ENCODE measurements around the gene CLTB. TPM values are rescaled to one million over a fixed set of nuclear protein-coding genes. Genes with fewer than 3 reads are reported as not detected.

Gene CLTB
- total and polyA plus RNA-seq, 2 of the 4 experiments (the other 2 are of a cell fraction), result 87.6 to 99.9 TPM

- TF ChIP-seq MAFK (IDR thresholded peaks at IDR 0.05; ENCODE audit: low read depth, low read length), result no peak
- no peak for TF ChIP-seq SMC3 (IDR thresholded peaks at IDR 0.05; ENCODE audit: low read depth, low read length)
These were observed 22.8 kb upstream of the CLTB start (continued) for GRCh38 chr5:176438959-176439757.

DNA sequence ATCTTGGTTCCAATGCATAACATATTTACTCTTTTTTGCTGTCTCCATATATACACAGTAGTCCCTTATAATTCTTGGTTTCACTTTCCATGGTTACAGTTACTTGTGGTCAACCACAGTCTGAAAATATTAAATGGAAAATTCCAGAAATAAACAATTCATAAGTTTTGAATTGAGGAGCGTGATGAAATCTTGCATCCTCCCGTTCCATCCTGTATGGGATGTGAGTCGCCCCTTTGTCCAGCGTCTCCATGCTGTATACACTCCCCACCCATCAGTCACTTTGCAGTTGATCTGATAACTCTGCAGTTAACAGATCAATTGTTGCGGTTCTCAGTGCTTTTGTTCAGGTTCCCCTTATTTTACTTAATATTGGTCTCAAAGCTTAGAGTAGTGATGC lies 20.3 kb upstream of the CLTB start:
- no peak overlapping the region for H2AK9ac ChIP-seq (replicated peaks; ENCODE audit: low read depth, low read length, poor library complexity)
- H2BK5ac ChIP-seq (ENCODE audit: low read depth, low read length, poor library complexity, severe bottlenecking), result no peak overlapping the region
- WGBS, 2 experiments (ENCODE audit: extremely low coverage in 2 of 2, insufficient read length in 1 of 2), result 11% methylated on average over 3 of the region's 5 CpGs; no CpG with 5 or more reads in 1 of the 2 experiments
- POLR2A ChIA-PET (ENCODE audit: unreplicated experiment), result interaction anchor here (0.7 to 0.8 kb wide), 2 partner anchors 137 to 148 kb away, joined by 3 to 12 read pairs; no protein-coding TSS in a partner anchor
- H3K56ac ChIP-seq (ENCODE audit: extremely low read depth, insufficient read depth, low read length), result no peak overlapping the region
- peak overlapping the region; percentile 29 for H3K4me2 ChIP-seq (ENCODE audit: low read depth, low read length)
- 0 out of 3 replicates have a peak overlapping the region, but pooled peaks have one; percentile 57 for H2BK15ac ChIP-seq (ENCODE audit: low read depth, low read length)
- H3K79me1 ChIP-seq (ENCODE audit: low read depth in 1 of 2, low read length in 2 of 2), result no peaks in the 10 kb centered on the region
- H4K91ac ChIP-seq (ENCODE audit: insufficient read depth, low read depth, low read length), result no peak overlapping the region
- no peaks in the 10 kb centered on the region for H4K20me1 ChIP-seq (ENCODE audit: insufficient read depth, low read length)
- H3K36me3 ChIP-seq (ENCODE audit: control insufficient read depth, insufficient read depth, low read length), result no peaks in the 10 kb centered on the region
- in situ Hi-C loops (cut with MboI; ENCODE audit: low sequenced_read_pairs) (no loop called here), dilution Hi-C loops (cut with HindIII; ENCODE audit: low sequenced_read_pairs, unreplicated experiment) (no loop called here), intact Hi-C loops (cut with micrococcal nuclease) (no loop called here)
- H3K27me3 ChIP-seq (ENCODE audit: control insufficient read depth, insufficient read depth, low read length), result peaks cover 5% of the 10 kb centered on the region
- H3K23ac ChIP-seq (ENCODE audit: low read depth, low read length), result no peak overlapping the region; the same call in 1 of the 2 replicates
- no peak overlapping the region for H3K4me3 ChIP-seq (ENCODE audit: insufficient read depth, low read depth, low read length)
- no peak overlapping the region for H3K18ac ChIP-seq (ENCODE audit: low read depth, low read length)
- no TSS peak for BruUV-seq (replicated peaks)
- TF ChIP-seq FOS (IDR thresholded peaks at IDR 0.05; ENCODE audit: low read depth, low read length) (peak; percentile 34; the same call in 1 of the 2 replicates), CEBPB (IDR thresholded peaks at IDR 0.05; ENCODE audit: low read depth, low read length) (peak; percentile 85), MAFK (IDR thresholded peaks at IDR 0.05; ENCODE audit: low read depth, low read length) (no peak)
- TF ChIP-seq, protein P1, sequence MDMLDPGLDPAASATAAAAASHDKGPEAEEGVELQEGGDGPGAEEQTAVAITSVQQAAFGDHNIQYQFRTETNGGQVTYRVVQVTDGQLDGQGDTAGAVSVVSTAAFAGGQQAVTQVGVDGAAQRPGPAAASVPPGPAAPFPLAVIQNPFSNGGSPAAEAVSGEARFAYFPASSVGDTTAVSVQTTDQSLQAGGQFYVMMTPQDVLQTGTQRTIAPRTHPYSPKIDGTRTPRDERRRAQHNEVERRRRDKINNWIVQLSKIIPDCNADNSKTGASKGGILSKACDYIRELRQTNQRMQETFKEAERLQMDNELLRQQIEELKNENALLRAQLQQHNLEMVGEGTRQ (IDR thresholded peaks at IDR 0.05; ENCODE audit: low read depth, low read length), result no peak
- H3K4me1 ChIP-seq (ENCODE audit: control insufficient read depth, insufficient read depth, low read length), result peaks cover 5% of the 10 kb centered on the region
- no peak overlapping the region; the same call in 1 of the 2 replicates for H3K4ac ChIP-seq (ENCODE audit: low read depth, low read length)
- H2BK120ac ChIP-seq (ENCODE audit: low read depth, low read length), result 0 out of 2 replicates have a peak overlapping the region, but pooled peaks have one; percentile 42
- no peak overlapping the region for H3K27ac ChIP-seq (ENCODE audit: insufficient read depth, low read length)
- H4K5ac ChIP-seq (ENCODE audit: low read depth, low read length), result no peak overlapping the region
- H3K9ac ChIP-seq (ENCODE audit: low read depth, low read length), result no peak overlapping the region
- 0 out of 4 replicates have a peak overlapping the region, but pooled peaks of 1 of the 2 experiments have one; percentile 49 for H4K8ac ChIP-seq (ENCODE audit: low read depth in 2 of 2, low read length in 2 of 2)
- CTCF ChIA-PET, result interaction anchor here (0.9 kb wide), 1 partner anchor 13 kb away, joined by 3 read pairs; no protein-coding TSS in a partner anchor
- no peaks in the 10 kb centered on the region; the same call in 1 of the 2 replicates for H3K9me1 ChIP-seq (ENCODE audit: insufficient read depth, low read length)
- no peak overlapping the region for H2AFZ ChIP-seq (replicated peaks; ENCODE audit: low read length, poor library complexity)
- no peak overlapping the region for H3K14ac ChIP-seq (replicated peaks; ENCODE audit: low read depth, low read length)
- H2BK20ac ChIP-seq (ENCODE audit: low read depth, low read length), result no peak overlapping the region
- H3K9me3 ChIP-seq (ENCODE audit: control insufficient read depth, insufficient read depth, low read length), result no peaks in the 10 kb centered on the region
- peak; percentile 89 for ATAC-seq (ENCODE audit: low read depth)
- DNase-seq, result peak; percentile 88
- no peak overlapping the region for H2AK5ac ChIP-seq (ENCODE audit: low read depth, low read length)

All from IMR-90 (cell line).